H1 (cell line): ENCODE results near the gene PDIA2. TPM values are rescaled to one million over a fixed set of nuclear protein-coding genes. Genes with fewer than 3 reads are reported as not detected.

Experiments used
- ATF3 ChIP-seq: IDR thresholded peaks from 2 replicates; pipeline ENCODE4 v1.6.1; 2011; ENCODE audit warnings: low read depth, mild to moderate bottlenecking, low read length; ENCODE audit not compliant: insufficient read depth
- BCL11A ChIP-seq, 2 experiments: IDR thresholded peaks; one replicate each; pipeline ENCODE4 v1.6.1; 2011; ENCODE audit warnings: low read depth in 2 of 2, low read length in 2 of 2, mild to moderate bottlenecking in 2 of 2
- E2F6 ChIP-seq: IDR thresholded peaks from 2 replicates; pipeline ENCODE4 v1.6.1; 2012; ENCODE audit warnings: inconsistent platforms
- EZH2 ChIP-seq: fragments of 200-600 bp; sonication (generic); IDR thresholded peaks from 2 replicates; pipeline ENCODE4 v1.7.1; 2012; ENCODE audit warnings: low read depth, mild to moderate bottlenecking, moderate library complexity, low read length, inconsistent platforms; ENCODE audit not compliant: severe bottlenecking
- FOSL1 ChIP-seq: IDR thresholded peaks from 2 replicates; pipeline ENCODE4 v1.6.1; 2011; ENCODE audit warnings: mild to moderate bottlenecking, low read depth, low read length, moderate library complexity; ENCODE audit not compliant: insufficient read depth
- POLR2AphosphoS5 ChIP-seq: IDR thresholded peaks from 2 replicates; pipeline ENCODE4 v1.6.1; 2011; ENCODE audit warnings: low read depth, low read length
- polyA plus RNA-seq, 7 experiments: library from polyadenylated mRNA; depleted of rRNA in 3 of 7; stranded (reverse) in 5 of 7; unstranded in 2 of 7; fragments of >200 nt in 5 of 7; fragments of 200-250 nt in 2 of 7; gene quantifications; 1 replicate in 5 of 7; 2 replicates in 1 of 7; 4 replicates in 1 of 7; pipeline versions ENCODE4 v1.2.1 to v1.2.3, GENCODE V29; 2011 to 2013; ENCODE audit warnings: missing spikeins in 2 of 7, mixed read lengths in 2 of 7
- total RNA-seq: library from RNA; stranded (reverse); fragmentation: NEBNext Ultra II Directional; extraction: Animal tissue kit (Norgen Biotek cat#: 25700); gene quantifications from 2 replicates; pipeline ENCODE4 v1.2.1, GENCODE V29; 2021

The PDIA2 gene
- total and polyA plus RNA-seq, 2 of the 8 experiments (the other 6 are each of a cell fraction or from before 2014, with no cell fraction given) = 0.34 to 0.50 TPM

GRCh38 chr16:259226-259625 lies 23.7 kb upstream of the PDIA2 start (continued):
- TF ChIP-seq ATF3 = no peak
- no peak for TF ChIP-seq FOSL1
- no peak for TF ChIP-seq EZH2
- no peak for TF ChIP-seq BCL11A (IDR thresholded peaks at IDR 0.05; ENCODE audit: low read depth in 2 of 2, low read length in 2 of 2)
- TF ChIP-seq POLR2AphosphoS5 = no peak
- no peak for TF ChIP-seq E2F6
- TF ChIP-seq, all 59 proteins: peak for 0
